HepG2 (cell line): ENCODE measurements around the gene RHBDL1. TPM values are rescaled to one million over a fixed set of nuclear protein-coding genes. Genes with fewer than 3 reads are reported as not detected.
A peak's percentile ranks its signal among the peaks of the same experiment; 100 is the strongest.

Experiments
- ARID4A ChIP-seq: sonication (generic); formaldehyde crosslinking; IDR thresholded peaks from 2 replicates; pipeline ENCODE4 v1.5.0; 2020; ENCODE audit warnings: mild to moderate bottlenecking, missing genetic modification reagents, borderline replicate concordance
- ATAD3A ChIP-seq: sonication (generic); formaldehyde crosslinking; IDR thresholded peaks from 2 replicates; pipeline ENCODE4 v1.4.0; 2020; ENCODE audit warnings: missing genetic modification reagents
- ATF7 ChIP-seq, 2 experiments: fragments of 450-650 bp in 1 of 2; sonication (generic) in 1 of 2; formaldehyde crosslinking in 1 of 2; IDR thresholded peaks; 2 replicates each; pipeline versions ENCODE4 v1.4.0 to v1.6.1; 2016 to 2020; ENCODE audit warnings: antibody characterized with exemption in 1 of 2, mild to moderate bottlenecking in 1 of 2, missing genetic modification reagents in 1 of 2
- CENPT ChIP-seq: sonication (generic); formaldehyde crosslinking; IDR thresholded peaks from 2 replicates; pipeline ENCODE4 v1.8.0; 2022; ENCODE audit warnings: low read depth, mild to moderate bottlenecking, moderate library complexity, missing genetic modification reagents
- NCOA5 ChIP-seq: sonication (generic); formaldehyde crosslinking; IDR thresholded peaks from 2 replicates; pipeline ENCODE4 v1.4.0; 2020; ENCODE audit warnings: missing genetic modification reagents
- POLR2G ChIP-seq: fragments of 200-400 bp; formaldehyde crosslinking; IDR thresholded peaks from 2 replicates; pipeline ENCODE4 v1.6.1; 2018; ENCODE audit warnings: mild to moderate bottlenecking, low read depth, low read length, moderate library complexity
- PREB ChIP-seq: sonication (generic); formaldehyde crosslinking; IDR thresholded peaks from 2 replicates; pipeline ENCODE4 v1.4.0; 2020; ENCODE audit warnings: missing genetic modification reagents
- SNAPC4 ChIP-seq: sonication (generic); formaldehyde crosslinking; IDR thresholded peaks from 2 replicates; pipeline ENCODE4 v1.4.0; 2020; ENCODE audit warnings: mild to moderate bottlenecking, missing genetic modification reagents
- SRY ChIP-seq: sonication (generic); formaldehyde crosslinking; IDR thresholded peaks from 2 replicates; pipeline ENCODE4 v1.8.0; 2022; ENCODE audit warnings: mild to moderate bottlenecking, missing genetic modification reagents
- TAF15 ChIP-seq: fragments of 200-400 bp; formaldehyde crosslinking; IDR thresholded peaks from one replicate; pipeline ENCODE4 v1.6.1; 2018; ENCODE audit warnings: mild to moderate bottlenecking, low read depth, low read length; ENCODE audit not compliant: poor library complexity, severe bottlenecking
- TGIF2 ChIP-seq: IDR thresholded peaks from 2 replicates; pipeline ENCODE4 v1.6.1; 2016; ENCODE audit warnings: control low read depth, missing compliant biosample characterization
- TOE1 ChIP-seq: sonication (generic); formaldehyde crosslinking; IDR thresholded peaks from 2 replicates; pipeline ENCODE4 v1.4.0; 2020; ENCODE audit warnings: mild to moderate bottlenecking, missing genetic modification reagents
- TP53 ChIP-seq: sonication (generic); formaldehyde crosslinking; conservative IDR thresholded peaks from 2 replicates; pipeline ENCODE4 v1.4.0; 2020; ENCODE audit warnings: missing genetic modification reagents
- ZBTB3 ChIP-seq: sonication (generic); formaldehyde crosslinking; IDR thresholded peaks from 2 replicates; pipeline ENCODE4 v1.4.0; 2020; ENCODE audit warnings: low read depth, mild to moderate bottlenecking, moderate library complexity, missing genetic modification reagents, borderline replicate concordance
- ZNF530 ChIP-seq: sonication (generic); formaldehyde crosslinking; IDR thresholded peaks from 2 replicates; pipeline ENCODE4 v1.5.0; 2020; ENCODE audit warnings: low read depth, mild to moderate bottlenecking, missing genetic modification reagents
- ZNF562 ChIP-seq: sonication (generic); formaldehyde crosslinking; IDR thresholded peaks from 2 replicates; pipeline ENCODE4 v1.8.0; 2022; ENCODE audit warnings: missing genetic modification reagents, borderline replicate concordance
- ZNF598 ChIP-seq: sonication (generic); formaldehyde crosslinking; IDR thresholded peaks from 2 replicates; pipeline ENCODE4 v1.5.1; 2020; ENCODE audit warnings: mild to moderate bottlenecking, missing genetic modification reagents, borderline replicate concordance
- ZNF83 ChIP-seq: sonication (generic); formaldehyde crosslinking; IDR thresholded peaks from 2 replicates; pipeline ENCODE4 v1.4.0; 2020; ENCODE audit warnings: missing genetic modification reagents, mild to moderate bottlenecking, borderline replicate concordance
- polyA plus RNA-seq, 8 experiments: library from polyadenylated mRNA; depleted of rRNA in 3 of 8; stranded (reverse) in 7 of 8; unstranded in 1 of 8; fragments of >200 nt; fragmentation: Illumina TruSeq in 4 of 8; extraction: Trizol in 4 of 8; gene quantifications; 2 replicates each; pipeline versions ENCODE4 v1.2.1 to v1.2.3, GENCODE V29; 2011 to 2016; ENCODE audit warnings: low read depth in 4 of 8, missing spikeins in 1 of 8, mixed read lengths in 1 of 8; ENCODE audit not compliant: insufficient read depth in 1 of 8
- total RNA-seq, 5 experiments: library from RNA; depleted of rRNA; stranded (reverse); fragments of >200 nt; fragmentation: Illumina TruSeq; extraction: Trizol; gene quantifications; 2 replicates each; pipeline ENCODE4 v1.2.3, GENCODE V29; 2016; ENCODE audit warnings: low read depth in 1 of 5

The RHBDL1 gene
- total and polyA plus RNA-seq, 2 of the 13 experiments (the other 11 are each of a cell fraction or from before 2014, with no cell fraction given): 1.8 to 3.8 TPM

- TF ChIP-seq SNAPC4 (CRISPR knock-in tag): no peak
- TF ChIP-seq NCOA5 (CRISPR knock-in tag): no peak
- TF ChIP-seq ZNF83 (CRISPR knock-in tag): no peak
- TF ChIP-seq TGIF2 (CRISPR knock-in tag): peak; percentile 57; the same call in 1 of the 2 replicates
- TF ChIP-seq ZNF598 (CRISPR knock-in tag): no peak
- TF ChIP-seq TP53: no peak
- TF ChIP-seq SRY (CRISPR knock-in tag): peak; percentile 91
- TF ChIP-seq TOE1 (CRISPR knock-in tag): no peak
- TF ChIP-seq ZBTB3 (CRISPR knock-in tag): 0 out of 2 replicates have a peak, but pooled peaks have one; percentile 67
- peak; percentile 100 for TF ChIP-seq ARID4A (CRISPR knock-in tag)
- TF ChIP-seq PREB (CRISPR knock-in tag): peak; percentile 54; the same call in 1 of the 2 replicates
- peak; percentile 45; the same call in 1 of the 2 replicates for TF ChIP-seq CENPT (CRISPR knock-in tag)
- no peak for TF ChIP-seq ATAD3A (CRISPR knock-in tag)
- TF ChIP-seq POLR2G: peak; percentile 83; the same call in 1 of the 2 replicates
- no peak for TF ChIP-seq ZNF530 (CRISPR knock-in tag)
- TF ChIP-seq TAF15: peak; percentile 94
- no peak for TF ChIP-seq ATF7 (IDR thresholded peaks at IDR 0.05)
- TF ChIP-seq ATF7 (CRISPR knock-in tag; IDR thresholded peaks at IDR 0.05): no peak
- TF ChIP-seq ZNF562 (CRISPR knock-in tag): peak; percentile 56; the same call in 1 of the 2 replicates
Observed at GRCh38 chr16:648781-649589, 26.5 kb upstream of the RHBDL1 start, which contains the start of gene WDR90 (continued).
